Activated CD4-positive, alpha-beta memory T cell treated with anti-CD3 and anti-CD28 coated beads for 36 hours (primary cell): Measurements from ENCODE around the gene GPR63. TPM values are rescaled to one million over a fixed set of nuclear protein-coding genes. Genes with fewer than 3 reads are reported as not detected.

Experiments used
- total RNA-seq, 2 experiments: library from RNA; stranded (reverse); gene quantifications; one replicate each; pipeline ENCODE4 v1.2.3, GENCODE V29; 2021

Gene GPR63
- total RNA-seq, 2 experiments from 2014 or later = 1.5 to 1.7 TPM

Other genes starting within 250 kb of the GPR63 start
- 10 to 100 TPM; 56.3 to 59.9 TPM for gene NDUFAF4, start 60.4 kb upstream of the GPR63 start, total RNA-seq
- gene KLHL32, start 87.3 kb upstream of the GPR63 start, total RNA-seq = under 1 TPM; 0.83 to 0.92 TPM